OCI-LY7 (cell line): ENCODE results near the gene DNM3.

Source experiments
- CTCF ChIP-seq: fragments of 200-600 bp; sonication (generic); conservative IDR thresholded peaks from 2 replicates; pipeline ENCODE4 v1.5.1; 2014; ENCODE audit warnings: mild to moderate bottlenecking, antibody characterized with exemption, low read length, moderate library complexity, mixed read lengths
- EZH2phosphoT487 ChIP-seq: fragments of 200-600 bp; sonication (generic); IDR thresholded peaks from 2 replicates; pipeline ENCODE4 v1.6.1; 2018; ENCODE audit warnings: low read depth, borderline replicate concordance, mild to moderate bottlenecking, mixed run types, antibody characterized with exemption, low read length, moderate library complexity, mixed read lengths

GRCh38 chr1:171864308-171864707, 23.0 kb downstream of the DNM3 start:
- TF ChIP-seq CTCF (no peak), EZH2phosphoT487 (no peak)
